Chondrocyte (in vitro differentiated cells): ENCODE data around the gene OR4E1. TPM values are rescaled to one million over a fixed set of nuclear protein-coding genes. Genes with fewer than 3 reads are reported as not detected.

ENCODE experiments used
- DNase-seq: peaks from one replicate; pipeline ENCODE4 v3.0.0; 2021; ENCODE audit warnings: mixed read lengths, low spot score
- H3K27ac Mint-ChIP-seq: one replicate; pipeline ENCODE4 v1.8.0; 2021; ENCODE audit warnings: mild to moderate bottlenecking, moderate library complexity, mixed read lengths; ENCODE audit not compliant: unreplicated experiment
- H3K27me3 Mint-ChIP-seq: 2 replicates; pipeline ENCODE4 v1.8.0; 2021; ENCODE audit warnings: low read depth, mixed read lengths
- H3K36me3 Mint-ChIP-seq: 2 replicates; pipeline ENCODE4 v1.8.0; 2021; ENCODE audit warnings: low read depth, mixed read lengths
- H3K4me1 Mint-ChIP-seq: 2 replicates; pipeline ENCODE4 v1.8.0; 2021; ENCODE audit warnings: low read depth, mild to moderate bottlenecking, mixed read lengths
- H3K4me3 Mint-ChIP-seq: one replicate; pipeline ENCODE4 v1.8.0; 2021; ENCODE audit warnings: mild to moderate bottlenecking, moderate library complexity, mixed read lengths; ENCODE audit not compliant: unreplicated experiment
- H3K9me3 Mint-ChIP-seq: 2 replicates; pipeline ENCODE4 v1.8.0; 2021; ENCODE audit warnings: low read depth, mixed read lengths
- total RNA-seq: library from RNA; stranded (reverse); gene quantifications from 3 replicates; pipeline ENCODE4 v1.2.1, GENCODE V29; 2021
- TF ChIP-seq, protein P1 (sequence below): fragments of 200-600 bp; sonication (generic); IDR thresholded peaks from 2 replicates; pipeline ENCODE4 v1.5.0; 2021; ENCODE audit warnings: antibody characterized with exemption, mild to moderate bottlenecking, moderate library complexity

Gene OR4E1
- total RNA-seq, 1 donor from 2014 or later = not detected

DNA sequence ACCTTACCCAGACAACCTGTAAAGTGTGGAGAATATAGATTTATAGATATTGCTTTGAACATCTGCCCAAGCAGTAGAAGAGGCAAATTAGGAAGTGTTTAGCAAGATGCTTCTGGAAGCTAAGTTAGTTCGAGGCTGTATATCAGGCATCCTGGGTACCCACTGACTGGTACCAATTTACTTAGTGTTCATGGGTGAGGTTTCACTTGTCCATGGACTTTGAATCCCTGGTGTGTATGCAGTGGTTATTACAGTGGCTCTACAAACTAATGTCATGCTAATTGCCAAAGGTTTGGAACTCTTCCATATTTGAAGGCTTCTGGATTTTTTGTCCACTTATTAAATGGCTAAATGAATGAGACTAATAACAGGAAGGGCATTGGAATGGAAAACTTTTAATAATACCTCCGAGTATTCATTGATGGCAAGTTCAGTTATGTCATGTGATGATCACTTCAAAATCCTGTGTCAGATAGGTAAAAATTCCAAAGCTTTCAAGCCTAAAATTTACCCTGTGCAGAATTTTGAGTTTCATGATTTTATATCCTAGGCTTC is 20.2 kb downstream of the OR4E1 start, which contains the start of gene OR4E2:
Gene OR4E2 (plus strand): TSS at position 505 of the 555 bp plus-strand sequence. CDS start 11,248 bp downstream, outside the sequence.
- Mint-ChIP-seq H3K4me3 (no peak within 1 kb of the TSS), H3K36me3 (no peaks in the 10 kb centered on the region), H3K27ac (no peak within 1 kb of the TSS), H3K4me1 (no peaks in the 10 kb centered on the region), H3K9me3 (no peaks in the 10 kb centered on the region), H3K27me3 (peaks cover 10% of the 10 kb centered on the region)
- TF ChIP-seq, protein P1, sequence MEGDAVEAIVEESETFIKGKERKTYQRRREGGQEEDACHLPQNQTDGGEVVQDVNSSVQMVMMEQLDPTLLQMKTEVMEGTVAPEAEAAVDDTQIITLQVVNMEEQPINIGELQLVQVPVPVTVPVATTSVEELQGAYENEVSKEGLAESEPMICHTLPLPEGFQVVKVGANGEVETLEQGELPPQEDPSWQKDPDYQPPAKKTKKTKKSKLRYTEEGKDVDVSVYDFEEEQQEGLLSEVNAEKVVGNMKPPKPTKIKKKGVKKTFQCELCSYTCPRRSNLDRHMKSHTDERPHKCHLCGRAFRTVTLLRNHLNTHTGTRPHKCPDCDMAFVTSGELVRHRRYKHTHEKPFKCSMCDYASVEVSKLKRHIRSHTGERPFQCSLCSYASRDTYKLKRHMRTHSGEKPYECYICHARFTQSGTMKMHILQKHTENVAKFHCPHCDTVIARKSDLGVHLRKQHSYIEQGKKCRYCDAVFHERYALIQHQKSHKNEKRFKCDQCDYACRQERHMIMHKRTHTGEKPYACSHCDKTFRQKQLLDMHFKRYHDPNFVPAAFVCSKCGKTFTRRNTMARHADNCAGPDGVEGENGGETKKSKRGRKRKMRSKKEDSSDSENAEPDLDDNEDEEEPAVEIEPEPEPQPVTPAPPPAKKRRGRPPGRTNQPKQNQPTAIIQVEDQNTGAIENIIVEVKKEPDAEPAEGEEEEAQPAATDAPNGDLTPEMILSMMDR = no peak
- no peak for DNase-seq

DNA sequence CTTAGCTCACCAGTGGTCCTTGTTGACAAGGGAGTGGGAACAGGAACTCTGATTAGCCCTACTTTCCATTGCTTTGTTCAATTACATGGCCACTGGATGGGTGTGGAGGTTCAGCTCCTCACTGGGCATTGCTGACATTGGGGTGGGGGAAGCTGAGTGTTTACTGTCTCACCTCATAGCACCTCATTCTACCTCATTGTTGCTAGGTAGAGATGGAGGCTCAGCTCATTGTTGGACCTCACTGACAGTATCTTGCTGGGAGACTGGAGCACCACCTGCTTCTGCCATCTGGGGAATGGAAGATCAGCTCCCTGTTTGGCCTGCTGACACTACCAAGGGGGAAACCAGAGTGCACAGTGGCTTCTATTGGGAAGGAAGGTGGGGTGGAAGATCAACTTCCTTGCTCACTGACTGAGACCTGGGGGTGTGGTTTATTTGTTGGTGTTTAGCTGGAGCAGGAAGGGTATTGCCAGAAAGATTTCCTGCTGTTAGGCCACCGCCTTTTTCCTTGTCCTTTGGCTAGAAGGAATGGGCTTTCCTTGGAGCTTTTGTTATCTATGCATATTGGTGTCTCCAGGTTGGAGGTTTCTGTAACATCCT is 21.3 kb downstream of the OR4E1 start:
- TF ChIP-seq, protein P1 = no peak
- no peak for DNase-seq
- no peak overlapping the region for H3K27ac Mint-ChIP-seq

DNA sequence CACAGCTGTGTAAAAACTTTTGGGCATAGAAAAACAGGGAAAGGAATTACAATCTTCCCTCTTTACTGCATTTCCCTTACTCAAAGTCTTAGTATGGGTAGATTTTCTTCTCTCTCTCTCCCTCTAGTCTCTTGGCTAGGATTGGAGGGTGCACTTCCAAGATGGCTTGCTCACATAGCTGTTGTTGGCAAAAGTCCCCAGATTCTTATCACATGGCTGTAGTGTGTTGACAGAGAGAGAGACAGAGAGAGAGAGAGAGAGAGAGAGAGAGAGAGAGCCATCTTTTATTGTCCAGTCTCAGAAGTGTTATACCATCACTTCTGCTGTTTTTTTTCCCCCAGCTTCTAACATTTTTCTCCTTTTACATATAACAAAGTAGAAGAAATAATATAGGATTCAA is 26.2 kb downstream of the OR4E1 start:
- Mint-ChIP-seq H3K27me3 (peaks cover 21% of the 10 kb centered on the region), H3K27ac (no peak overlapping the region), H3K36me3 (no peaks in the 10 kb centered on the region), H3K9me3 (no peaks in the 10 kb centered on the region), H3K4me3 (no peak overlapping the region), H3K4me1 (no peaks in the 10 kb centered on the region)
- DNase-seq = no peak
- TF ChIP-seq, protein P1 = no peak

More for the DNA sequence above, 21.3 kb downstream of the OR4E1 start:
- no peaks in the 10 kb centered on the region for H3K36me3 Mint-ChIP-seq
- H3K27me3 Mint-ChIP-seq = peaks cover 13% of the 10 kb centered on the region
- H3K9me3 Mint-ChIP-seq = no peaks in the 10 kb centered on the region
- no peak overlapping the region for H3K4me3 Mint-ChIP-seq
- no peaks in the 10 kb centered on the region for H3K4me1 Mint-ChIP-seq

DNA sequence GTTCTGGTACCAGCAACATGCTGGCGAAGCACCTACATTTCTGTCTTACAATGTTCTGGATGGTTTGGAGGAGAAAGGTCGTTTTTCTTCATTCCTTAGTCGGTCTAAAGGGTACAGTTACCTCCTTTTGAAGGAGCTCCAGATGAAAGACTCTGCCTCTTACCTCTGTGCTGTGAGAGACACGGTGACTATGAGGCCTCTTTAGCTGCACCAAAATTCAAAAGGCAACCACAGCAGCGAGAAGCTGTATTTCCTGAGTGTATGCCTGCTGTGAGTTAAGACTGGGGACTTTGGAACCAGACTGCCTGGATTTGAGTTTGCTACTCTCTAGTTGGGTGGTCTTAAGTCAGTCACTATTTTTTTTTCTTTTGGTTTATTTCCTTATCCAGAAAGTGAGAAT is 30.2 kb downstream of the OR4E1 start:
- DNase-seq = no peak
- Mint-ChIP-seq H3K36me3 (no peaks in the 10 kb centered on the region), H3K9me3 (no peaks in the 10 kb centered on the region), H3K27ac (no peak overlapping the region), H3K4me3 (no peak overlapping the region), H3K27me3 (peaks cover 22% of the 10 kb centered on the region), H3K4me1 (no peaks in the 10 kb centered on the region)
- TF ChIP-seq, protein P1 = no peak

DNA sequence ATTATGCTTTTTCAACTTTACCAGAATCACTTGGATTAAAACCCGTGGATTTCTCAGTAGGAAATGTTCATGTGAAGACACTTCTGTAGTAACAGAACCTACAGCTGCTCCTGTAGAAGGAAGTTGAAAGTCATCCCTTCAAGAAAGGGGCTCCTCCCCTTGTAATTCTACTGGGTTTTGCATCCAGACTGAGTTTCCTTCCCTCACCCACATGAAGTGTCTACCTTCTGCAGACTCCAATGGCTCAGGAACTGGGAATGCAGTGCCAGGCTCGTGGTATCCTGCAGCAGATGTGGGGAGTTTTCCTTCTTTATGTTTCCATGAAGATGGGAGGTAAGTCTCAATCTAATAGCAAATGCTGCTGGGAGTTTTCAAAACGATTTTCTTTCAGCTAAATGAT is 30.9 kb downstream of the OR4E1 start:
- Mint-ChIP-seq H3K9me3 (no peaks in the 10 kb centered on the region), H3K36me3 (no peaks in the 10 kb centered on the region), H3K4me1 (no peaks in the 10 kb centered on the region), H3K27ac (no peak overlapping the region), H3K4me3 (no peak overlapping the region), H3K27me3 (peaks cover 18% of the 10 kb centered on the region)
- TF ChIP-seq, protein P1 = no peak
- DNase-seq = no peak
